GM19455 (cell line): ENCODE data around the gene BNC2.

ENCODE experiments used
- ATAC-seq: cut with Tn5 transposase; IDR thresholded peaks from one replicate; pipeline ENCODE4 v1.9.1; 2021; ENCODE audit not compliant: unreplicated experiment

BNC2 gene

GRCh38 chr9:16680541-16680940, 189.9 kb downstream of the BNC2 start:
- no peak for ATAC-seq

DNA sequence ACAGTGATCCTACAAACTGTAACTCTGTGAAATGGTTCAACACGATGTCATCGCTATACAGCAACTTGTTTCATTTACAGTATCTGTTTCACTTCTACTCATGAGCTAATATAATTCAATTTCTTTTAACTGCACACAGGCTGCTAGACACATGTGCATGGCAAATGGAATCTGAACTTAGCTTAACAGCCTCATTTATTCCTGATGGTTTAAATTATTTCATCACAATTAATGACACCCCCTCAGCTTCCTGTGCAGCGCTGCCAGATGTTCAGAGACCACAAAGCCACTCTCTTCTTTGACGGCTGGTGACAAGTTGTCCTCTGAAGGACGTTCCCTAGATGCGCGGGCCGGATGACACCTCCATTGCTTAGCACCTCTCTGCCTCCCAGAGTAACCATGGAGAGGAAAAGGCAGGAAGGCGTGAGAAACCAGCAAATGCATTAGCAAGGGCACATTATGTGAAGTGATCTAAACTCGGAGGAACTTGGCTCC, 191.1 kb downstream of the BNC2 start:
- ATAC-seq = no peak

- ATAC-seq = no peak
Observed at GRCh38 chr9:16676519-16676918, 194.0 kb downstream of the BNC2 start.

- ATAC-seq = no peak
Observed at GRCh38 chr9:16675131-16675530, 195.3 kb downstream of the BNC2 start.

DNA sequence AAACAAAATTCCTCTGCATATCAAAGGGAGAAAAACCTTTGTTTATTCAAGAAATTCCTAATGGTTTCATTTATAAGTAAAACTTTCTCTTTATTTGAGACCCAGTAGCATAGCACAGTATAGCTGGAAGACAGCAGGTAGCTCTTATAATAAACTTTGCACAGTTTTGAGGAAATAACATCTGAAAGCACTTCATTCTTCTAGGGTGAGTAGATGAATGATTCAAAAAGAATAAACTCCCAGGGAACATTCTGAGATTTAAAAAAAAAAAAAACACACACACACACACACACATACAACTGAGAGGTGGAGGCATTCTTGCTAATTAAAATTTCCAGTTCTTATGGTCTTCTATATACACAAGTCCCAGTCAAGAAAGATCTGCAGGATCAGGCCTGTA, 197.3 kb downstream of the BNC2 start:
- ATAC-seq = no peak

- ATAC-seq = no peak
Observed at GRCh38 chr9:16672501-16672900, 198.0 kb downstream of the BNC2 start.

DNA sequence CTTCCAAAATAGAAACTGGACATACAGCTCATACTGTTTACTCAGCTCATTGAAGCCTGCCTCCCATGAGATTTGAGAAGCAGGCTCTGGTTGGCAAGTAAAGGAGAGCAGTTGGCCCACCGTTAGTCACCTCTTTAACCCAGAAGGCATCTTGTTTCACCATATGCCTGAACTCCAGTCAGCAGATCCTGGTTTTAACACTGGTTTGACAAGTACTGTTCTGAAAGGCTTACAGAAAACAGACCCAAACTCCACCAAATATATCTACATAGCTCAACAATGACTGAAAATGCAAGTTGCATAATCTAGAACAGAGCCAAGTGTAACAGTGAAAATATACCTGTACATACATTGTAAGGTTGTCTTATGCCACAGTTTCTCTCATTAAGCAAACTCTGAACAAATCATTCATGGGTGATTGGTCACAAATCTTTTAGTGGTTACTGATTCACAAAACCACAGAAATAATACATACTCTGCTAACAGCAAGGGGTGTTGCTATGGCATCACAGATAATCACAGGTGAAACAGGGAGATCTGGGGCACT, 198.8 kb downstream of the BNC2 start:
- no peak for ATAC-seq

DNA sequence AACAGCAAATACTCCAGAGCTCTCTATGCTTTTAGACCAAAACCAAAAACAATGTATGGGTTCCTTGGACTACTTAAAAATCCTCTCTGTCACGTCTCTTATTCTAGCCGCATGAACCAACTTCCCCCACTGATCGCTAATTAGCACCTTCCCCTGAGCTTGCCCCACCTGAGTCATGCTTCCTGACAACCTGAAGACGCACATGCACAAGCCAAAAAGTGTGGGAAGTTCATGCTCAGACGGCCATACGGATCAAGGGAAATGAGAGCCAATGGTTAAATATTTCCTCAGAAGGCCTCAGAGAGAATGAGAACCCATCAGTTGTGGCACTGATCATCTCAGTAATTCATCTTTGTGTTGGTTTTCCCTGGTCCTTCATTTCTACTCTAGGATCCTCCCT, 199.7 kb downstream of the BNC2 start:
- no peak for ATAC-seq

DNA sequence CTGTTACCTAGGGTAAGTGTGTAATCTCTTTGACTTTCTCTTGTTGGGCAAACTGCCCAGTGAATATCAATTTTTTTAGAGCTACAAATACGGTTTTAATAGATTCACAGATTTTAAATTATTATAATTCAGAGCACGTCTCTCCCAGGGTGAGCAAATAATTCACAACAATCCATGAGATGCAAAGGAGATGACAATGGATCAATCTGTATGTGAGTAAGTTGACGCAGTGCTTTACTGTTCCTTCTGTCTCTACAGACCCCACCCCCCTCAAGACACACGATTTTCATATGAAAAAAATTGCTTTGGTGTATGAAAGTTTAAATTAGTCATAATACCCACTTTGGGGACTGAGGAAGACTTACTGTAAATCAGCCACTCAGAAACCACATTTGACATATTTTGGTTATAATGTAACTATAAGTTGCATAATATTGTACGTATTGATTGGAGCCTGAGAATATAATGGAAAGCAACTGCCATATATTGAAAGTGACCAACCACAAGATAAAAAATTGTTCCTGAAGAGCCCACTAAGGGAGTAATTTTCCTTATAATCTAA, 201.7 kb downstream of the BNC2 start:
- no peak for ATAC-seq

DNA sequence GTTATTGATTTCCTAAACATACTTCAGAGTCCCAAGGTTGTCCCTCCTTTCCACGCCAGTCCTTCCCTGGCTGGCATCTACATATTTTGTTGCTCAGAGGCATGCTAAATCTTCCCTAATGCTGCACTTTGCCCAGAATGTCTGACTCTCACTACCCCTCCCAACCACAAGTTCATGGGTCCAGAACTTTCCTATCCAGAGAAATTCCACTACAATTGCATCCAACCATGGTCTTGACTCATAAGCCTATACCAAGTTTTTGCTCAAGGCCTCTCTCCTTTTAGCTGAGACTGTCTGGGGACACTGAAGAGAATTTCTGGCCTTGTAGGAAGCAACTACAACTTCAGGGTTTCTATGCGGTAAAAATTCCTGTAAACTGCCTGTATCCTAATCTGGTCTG, 206.3 kb downstream of the BNC2 start:
- no peak for ATAC-seq

DNA sequence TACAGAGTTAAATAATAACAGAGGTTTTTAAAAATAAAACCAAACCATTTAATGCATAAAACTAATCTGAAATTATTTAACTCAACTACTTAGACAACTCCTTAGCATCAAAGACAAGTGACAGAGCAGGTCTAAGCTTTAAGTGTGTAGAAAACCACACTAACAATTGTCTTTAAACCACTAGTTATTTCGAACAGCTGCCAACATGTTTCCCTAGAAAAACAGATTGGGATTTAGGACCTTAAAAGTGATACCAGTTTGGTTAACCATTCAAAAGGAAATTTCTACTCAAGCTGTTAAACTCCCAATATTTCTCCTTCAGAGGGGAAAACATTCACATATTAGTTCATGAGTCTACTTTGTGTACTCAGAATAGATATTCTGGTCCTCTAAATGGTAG, 208.7 kb downstream of the BNC2 start:
- no peak for ATAC-seq

- ATAC-seq = no peak
Observed at GRCh38 chr9:16659096-16659495, 211.4 kb downstream of the BNC2 start.

DNA sequence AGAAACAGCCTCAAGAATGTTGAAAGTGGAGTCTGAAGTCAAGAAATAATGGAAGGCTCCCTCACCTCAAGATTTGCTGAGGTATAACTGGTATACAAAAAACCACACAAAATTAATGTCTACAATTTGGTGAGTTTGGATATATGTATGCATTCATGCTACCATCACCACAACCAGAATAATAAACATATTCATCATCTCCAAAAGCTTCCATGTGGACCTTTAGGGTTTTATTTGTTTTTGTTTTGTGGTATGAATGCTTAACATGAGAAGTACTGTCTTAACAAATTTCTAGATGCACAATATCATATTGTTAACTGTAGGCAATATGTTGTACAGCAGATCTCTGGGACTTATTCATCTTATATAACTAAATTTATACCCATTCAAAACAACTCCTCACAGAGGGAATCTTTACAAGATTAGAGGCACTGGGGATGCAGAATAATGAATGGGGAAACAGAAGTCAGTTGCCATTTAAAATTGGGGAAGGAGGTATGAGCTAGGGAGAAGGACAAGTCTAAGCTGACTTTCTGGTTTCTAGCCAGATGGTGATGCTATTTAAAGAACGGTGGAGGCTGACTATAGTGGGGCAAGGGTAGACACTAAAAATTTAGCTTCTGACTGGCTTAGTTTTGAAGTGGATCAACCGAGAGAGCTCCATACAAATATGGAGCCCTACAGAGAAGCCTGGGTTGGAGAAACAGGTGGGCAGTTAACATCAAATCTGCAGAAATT, 213.9 kb downstream of the BNC2 start:
- no peak for ATAC-seq

DNA sequence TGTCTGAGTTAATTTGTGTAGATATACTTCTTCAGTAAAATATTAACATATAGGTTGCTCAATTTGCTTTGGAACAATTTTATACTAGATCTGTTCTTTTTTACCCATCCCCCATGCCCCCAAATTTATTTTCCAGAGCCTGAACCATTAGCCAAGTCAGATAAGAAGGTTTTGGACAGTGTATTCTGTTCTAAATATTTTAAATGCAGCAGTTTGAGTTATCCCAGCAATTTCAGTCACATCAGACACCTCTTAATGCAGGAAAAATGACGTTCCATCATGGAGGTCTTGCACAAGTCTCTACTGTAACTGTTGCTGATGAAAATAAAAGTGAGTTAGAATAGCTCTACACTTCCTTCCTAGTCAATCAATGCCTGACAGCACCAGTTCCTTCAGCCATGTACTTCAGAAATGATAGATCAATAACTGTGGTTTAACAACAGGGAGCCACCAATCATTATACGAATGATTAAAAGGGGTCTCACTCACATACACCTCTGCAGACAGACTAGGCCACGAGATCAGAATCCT, 215.8 kb downstream of the BNC2 start:
- ATAC-seq = no peak

DNA sequence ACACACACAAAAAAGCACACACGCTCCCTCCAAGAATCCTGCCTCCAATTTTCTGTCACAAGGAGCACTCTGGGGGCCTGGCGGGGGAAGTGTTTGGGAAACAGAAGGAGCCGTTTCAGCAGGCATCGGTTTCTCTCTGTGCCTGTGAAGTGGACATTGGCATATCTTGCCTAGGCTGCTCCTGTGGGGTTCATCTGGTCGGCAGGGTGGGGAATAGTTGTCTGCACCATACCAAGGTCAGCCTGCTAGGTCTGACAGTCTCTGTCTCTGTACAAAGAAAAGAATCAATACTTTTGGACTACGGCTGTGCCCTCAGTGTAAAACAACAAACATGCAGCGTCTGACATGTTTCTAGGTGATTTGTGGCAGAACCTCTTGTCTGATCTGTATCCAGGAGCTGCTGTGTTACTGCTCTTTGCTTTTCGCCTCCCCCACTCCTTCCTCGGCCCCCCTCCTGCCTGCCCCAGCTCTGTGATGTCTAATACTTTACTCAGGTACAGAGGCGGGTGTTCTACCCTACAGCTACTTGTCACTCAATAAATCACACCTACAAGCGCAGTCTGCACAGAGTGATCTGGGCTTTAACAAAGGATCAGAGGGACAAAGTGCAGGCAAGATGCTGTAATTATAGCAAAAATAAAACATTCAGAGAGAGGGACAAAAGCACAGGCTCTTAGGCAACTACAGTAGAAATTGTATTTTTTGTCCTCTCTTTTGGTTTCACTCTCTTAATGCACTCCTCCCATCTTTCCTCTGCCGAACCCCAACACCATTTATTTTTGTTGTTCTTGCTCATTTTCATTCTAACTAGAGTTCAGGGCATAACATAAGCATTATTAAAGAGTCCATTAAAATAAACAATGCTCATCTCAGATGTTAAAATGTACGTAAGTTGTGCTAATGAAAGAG, 216.7 kb downstream of the BNC2 start:
- no peak for ATAC-seq

DNA sequence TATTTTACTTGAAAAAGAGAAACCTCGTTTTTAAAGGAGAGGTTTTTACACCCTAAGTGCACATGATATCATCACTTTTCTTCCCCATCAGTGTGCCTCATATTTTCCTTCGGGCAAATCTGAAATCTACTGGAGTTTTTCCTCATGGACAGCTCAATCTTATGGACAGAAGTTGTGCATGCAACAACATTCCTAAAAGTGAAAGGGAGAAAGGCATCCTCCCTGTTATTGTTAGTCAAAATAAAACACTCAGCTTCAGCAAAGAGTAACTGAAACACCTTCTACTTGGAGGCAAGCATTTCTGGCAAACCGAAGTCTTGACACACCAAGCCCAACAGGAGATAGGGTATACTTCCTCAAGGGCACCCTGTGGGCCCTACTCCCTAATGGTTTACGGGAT, 217.9 kb downstream of the BNC2 start:
- no peak for ATAC-seq

- ATAC-seq = no peak
Observed at GRCh38 chr9:16651446-16651964, 219.0 kb downstream of the BNC2 start.

GRCh38 chr9:16645970-16646369, 224.5 kb downstream of the BNC2 start:
- no peak for ATAC-seq

GRCh38 chr9:16642421-16643109, 227.9 kb downstream of the BNC2 start:
- no peak for ATAC-seq

DNA sequence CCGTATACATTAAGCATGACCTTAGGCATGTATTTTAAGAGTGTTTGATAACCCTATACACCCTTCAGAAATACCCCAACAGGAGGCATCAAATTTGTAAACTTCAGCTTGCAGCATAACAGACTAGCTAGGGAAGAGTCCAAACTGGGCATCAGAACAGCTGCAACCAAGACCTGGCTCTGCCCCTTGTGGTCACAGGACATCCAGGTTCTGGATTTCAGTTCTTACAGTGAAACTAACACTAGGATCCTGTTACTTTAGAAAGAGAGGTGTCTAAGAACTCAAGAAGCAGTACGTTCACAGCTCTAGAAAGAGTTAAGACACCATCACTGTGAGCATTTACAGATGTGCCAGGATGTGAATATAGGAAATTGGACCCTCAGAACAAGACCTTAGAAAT, 229.8 kb downstream of the BNC2 start:
- no peak for ATAC-seq
